Stimulated activated CD4-positive, alpha-beta T cell treated with anti-CD3 and anti-CD28 coated beads, Interleukin-15, amount 100 ng/mL, for 48 hours (primary cell): Measurements from ENCODE around the gene KRTAP4-8.
"Not testable (repeated sequence)": the region's sequence is repeated elsewhere in the genome, so short reads cannot be mapped to it uniquely, and the experiment has no call there.

Experiments used
- DNase-seq, 2 donors: peaks; one replicate each; pipeline ENCODE4 v3.0.0-alpha.2; 2020; ENCODE audit warnings: low read depth in 2 of 2

Gene KRTAP4-8

DNA sequence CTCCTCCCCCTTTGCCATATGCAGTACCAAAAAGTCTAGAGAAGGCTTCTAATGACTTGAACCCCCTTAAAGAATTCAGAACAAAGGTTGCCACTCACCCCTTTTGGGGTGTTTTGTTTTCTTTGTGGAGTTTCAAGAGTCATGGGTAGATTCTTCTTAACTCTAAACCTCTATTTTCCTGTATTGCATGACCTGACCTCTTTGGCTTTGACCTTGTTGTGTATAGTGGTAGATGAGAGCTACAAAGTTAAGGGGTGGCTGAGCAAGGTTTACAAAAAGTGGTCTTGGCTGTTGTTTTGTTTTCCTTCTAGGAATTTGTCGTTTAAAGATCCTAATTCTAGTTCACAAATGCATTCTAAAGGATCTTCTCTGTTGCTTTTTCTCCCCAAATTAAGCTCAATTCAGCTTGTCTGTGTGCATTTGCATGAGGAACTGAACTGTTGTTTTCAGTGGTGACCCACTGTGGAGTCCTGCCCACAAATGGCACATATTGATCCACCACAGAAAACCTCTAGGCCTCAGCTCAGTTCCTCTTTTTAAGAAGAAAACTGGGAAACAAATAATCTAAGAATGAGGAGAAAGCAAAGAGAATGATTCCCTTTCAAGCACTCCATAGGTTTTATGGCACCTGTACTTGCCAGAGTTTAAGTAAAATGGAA, 10.9 kb upstream of the KRTAP4-8 start:
- not testable (repeated sequence) for DNase-seq

DNA sequence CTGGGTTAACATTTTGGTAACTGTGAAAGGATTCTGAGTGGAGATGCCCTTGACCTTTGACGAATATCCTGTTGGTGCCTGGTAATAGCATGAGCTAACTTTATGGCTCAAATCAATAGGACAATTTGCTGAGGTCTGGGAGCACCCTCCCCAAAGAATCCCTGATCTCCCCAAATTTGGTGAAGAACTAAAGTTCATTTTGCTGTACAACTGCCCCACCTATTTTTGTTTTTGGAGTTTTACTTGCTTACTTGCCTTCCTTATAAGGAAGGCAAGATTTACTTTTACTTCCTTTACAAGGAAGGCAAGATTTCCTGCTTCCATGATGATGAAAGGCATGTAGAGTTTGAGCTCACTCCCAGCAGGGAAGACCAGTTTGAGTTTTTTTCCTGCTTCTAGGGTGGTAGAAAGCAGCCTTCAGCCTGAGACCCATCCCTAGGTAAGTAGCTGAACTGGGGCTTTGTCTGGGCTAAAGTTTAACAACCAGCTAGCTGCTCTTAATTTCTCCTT, 10.1 kb upstream of the KRTAP4-8 start:
- no peak for DNase-seq

DNA sequence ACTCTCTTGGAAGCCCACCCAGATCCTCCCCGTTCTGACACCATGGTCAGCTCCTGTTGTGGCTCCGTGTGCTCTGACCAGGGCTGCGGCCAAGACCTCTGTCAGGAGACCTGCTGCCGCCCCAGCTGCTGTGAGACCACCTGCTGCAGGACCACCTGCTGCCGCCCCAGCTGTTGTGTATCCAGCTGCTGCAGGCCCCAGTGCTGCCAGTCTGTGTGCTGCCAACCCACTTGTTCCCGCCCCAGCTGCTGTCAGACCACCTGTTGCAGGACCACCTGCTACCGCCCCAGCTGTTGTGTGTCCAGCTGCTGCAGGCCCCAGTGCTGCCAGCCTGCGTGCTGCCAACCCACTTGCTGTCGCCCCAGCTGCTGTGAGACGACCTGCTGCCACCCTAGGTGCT, 7.4 kb upstream of the KRTAP4-8 start, which contains the start of gene KRTAP4-9:
Gene KRTAP4-9, plus strand, starts transcription at position 43 of the 400 bp plus-strand sequence. Its CDS starts 0 bp downstream, at position 43.
- DNase-seq, result not testable (repeated sequence)

DNA sequence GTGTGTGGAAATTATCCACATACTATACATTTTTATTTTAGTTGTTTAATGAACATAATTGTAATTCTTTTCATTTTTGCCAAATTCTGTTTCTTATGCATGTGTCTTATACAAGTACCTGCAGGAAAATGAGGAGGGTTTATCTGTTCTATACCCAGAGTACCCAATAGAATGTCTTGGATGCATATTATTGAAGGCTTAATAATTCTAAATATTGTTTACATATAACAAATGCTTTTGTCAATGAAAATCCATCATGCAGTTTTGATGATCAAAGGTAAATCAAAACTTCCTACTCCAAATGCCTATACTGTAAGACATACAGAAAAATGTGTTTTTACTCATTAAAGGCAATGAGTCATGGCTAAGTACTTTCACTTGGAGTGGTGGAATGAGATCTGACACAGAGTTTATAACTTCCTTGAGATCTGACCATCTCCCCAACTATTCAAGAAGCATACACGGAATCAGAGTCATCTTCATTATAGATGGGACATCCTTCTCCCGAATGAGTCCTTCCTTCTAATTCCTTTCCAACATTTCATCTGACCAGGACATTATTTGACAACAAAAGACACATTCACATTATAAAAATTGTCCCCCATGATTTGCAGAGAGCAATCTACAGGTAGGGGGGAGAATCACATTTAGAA, 6.6 kb upstream of the KRTAP4-8 start:
- DNase-seq, result not testable (repeated sequence)

DNA sequence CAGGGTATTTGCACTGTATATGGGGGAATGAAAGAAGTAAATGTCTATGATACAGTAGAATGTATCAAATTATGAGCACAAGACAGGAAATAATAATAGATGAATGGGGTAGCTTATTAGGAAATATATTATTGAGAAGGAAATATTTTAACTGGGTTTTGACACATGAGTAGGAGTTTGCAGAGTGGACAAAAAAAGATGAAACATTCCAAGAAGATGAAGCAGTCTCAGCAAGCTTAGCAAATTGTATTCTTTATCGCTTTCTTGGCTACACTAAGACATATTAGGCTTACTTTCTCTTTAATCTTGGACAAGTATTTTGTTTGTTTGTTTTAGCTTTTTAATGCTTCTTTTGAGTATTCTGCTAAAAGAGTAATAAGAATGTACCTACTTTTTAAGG, 6.0 kb upstream of the KRTAP4-8 start:
- DNase-seq, result no peak

DNA sequence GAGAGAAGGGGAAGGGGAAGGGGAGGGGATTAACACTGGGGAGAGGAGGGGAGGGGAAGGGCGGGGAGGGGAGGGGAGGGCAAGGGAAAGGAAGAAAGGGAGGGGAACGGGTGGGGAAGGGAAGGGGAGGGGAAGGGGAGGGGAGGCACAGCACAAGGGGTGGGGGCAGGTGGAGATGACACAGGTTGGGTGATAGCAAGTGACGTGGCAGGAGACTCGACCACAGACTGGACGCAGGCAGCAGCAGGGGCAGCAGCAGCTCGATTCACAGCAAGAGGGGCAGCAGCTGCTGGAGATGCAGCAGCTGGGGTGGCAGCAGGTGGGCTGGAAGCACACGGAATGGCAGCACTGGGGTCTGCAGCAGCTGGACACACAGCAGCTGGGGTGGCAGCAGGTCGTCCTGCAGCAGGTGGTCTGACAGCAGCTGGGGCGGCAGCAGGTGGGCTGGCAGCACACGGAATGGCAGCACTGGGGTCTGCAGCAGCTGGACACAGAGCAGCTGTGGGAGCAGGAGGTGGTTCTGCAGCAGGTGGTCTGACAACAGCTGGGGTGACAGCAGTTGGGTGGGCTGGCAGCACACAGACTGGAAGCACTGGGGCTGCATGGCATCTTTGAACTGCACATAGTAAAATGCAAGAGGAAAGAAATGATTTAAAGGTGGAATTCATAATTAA, 3.8 kb upstream of the KRTAP4-8 start, which contains the start of gene KRTAP4-16:
Gene KRTAP4-16, minus strand, starts transcription at position 624 of the 674 bp plus-strand sequence. Its CDS starts 0 bp downstream, at position 624.
- no peak for DNase-seq

DNA sequence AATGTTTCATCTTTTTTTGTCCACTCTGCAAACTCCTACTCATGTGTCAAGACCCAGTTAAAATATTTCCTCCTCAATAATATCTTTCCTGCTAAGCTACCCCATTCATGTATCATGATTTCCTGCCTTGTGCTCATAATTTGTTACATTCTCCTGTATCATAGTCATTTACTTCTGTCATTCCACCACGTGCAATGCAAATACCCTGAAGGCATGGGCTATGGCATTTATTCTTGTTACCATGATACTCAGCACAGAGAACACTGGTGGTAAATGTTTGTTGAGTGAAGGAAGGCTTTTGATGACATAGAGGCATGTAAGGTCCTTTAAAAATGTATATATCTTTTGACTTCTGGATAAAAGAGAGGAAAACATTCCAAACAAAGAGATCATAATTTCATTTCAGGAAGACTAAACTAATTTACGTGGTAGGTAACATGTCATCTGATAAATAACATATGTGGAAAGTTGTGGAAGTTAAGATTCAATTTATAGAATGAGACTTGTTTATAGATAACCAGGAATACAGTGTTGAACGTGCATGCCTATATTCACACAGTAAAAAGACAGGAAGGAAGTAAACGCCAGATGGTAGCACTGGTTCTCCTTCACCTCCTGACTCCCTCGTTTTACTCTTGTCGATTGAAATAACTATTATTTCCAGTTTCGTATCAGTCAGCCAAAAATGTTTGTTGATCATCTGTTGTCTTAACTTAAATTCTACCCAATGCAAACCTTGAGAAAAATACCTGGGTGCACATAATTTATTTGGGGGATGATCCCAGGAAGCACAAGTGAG, 1.9 kb upstream of the KRTAP4-8 start:
- DNase-seq, result not testable (repeated sequence)

DNA sequence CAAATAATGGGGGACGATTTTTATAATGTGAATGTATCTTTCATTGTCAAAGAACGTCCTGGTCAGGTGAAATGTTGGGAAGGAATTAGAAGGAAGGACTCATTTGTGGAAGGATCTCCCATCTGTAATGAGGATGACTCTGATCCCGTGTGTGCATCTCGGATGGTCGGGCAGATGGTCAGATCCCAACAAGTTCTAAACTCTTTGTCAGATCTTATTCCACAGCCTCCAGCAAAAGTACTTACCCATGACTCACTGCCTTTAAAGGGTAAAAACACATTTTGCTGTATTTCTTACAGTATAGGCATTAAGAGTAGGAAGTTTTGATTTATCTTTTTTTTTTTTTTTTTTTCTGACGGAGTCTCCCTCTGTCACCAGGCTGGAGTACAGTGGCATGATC, 539 bp upstream of the KRTAP4-8 start:
- DNase-seq, result no peak

DNA sequence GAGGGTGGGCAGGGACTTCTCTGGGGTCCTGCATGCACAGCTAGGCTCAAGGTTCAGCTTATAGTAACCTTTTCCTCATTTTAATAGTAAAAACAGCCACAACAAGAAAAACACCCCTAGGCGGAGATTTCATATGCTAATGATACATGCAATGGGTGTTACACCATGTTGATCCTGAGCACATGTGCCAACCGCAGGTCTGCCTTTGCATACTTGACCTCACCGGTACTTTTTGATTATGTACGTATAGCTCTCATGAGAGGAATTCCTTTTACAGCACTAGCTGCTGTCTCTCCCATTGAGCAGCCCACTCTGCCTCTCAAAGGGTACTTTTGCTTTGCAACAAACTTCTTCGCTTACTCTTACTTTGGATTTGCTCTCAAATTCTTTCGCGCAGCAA, 1.9 kb downstream of the KRTAP4-8 start:
- no peak for DNase-seq

DNA sequence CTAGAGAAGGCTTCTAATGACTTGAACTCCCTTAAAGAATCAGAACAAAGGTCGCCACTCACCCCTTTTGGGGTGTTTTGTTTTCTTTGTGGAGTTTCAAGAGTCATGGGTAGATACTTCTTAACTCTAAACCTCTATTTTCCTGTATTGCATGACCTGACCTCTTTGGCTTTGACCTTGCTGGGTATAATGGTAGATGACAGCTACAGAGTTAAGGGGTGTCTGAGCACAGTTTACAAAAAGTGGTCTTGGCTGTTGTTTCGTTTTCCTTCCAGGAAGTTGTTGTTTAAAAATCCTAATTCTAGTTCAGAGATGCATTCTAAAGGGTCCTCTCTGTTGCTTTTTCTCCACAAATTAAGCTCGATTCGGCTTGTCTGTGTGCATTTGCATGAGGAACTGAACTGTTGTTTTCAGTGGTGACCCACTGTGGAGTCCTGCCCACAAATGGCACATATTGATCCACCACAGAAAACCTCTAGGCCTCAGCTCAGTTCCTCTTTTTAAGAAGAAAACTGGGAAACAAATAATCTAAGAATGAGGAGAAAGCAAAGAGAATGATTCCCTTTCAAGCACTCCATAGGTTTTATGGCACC, 9.1 kb downstream of the KRTAP4-8 start:
- not testable (repeated sequence) for DNase-seq

DNA sequence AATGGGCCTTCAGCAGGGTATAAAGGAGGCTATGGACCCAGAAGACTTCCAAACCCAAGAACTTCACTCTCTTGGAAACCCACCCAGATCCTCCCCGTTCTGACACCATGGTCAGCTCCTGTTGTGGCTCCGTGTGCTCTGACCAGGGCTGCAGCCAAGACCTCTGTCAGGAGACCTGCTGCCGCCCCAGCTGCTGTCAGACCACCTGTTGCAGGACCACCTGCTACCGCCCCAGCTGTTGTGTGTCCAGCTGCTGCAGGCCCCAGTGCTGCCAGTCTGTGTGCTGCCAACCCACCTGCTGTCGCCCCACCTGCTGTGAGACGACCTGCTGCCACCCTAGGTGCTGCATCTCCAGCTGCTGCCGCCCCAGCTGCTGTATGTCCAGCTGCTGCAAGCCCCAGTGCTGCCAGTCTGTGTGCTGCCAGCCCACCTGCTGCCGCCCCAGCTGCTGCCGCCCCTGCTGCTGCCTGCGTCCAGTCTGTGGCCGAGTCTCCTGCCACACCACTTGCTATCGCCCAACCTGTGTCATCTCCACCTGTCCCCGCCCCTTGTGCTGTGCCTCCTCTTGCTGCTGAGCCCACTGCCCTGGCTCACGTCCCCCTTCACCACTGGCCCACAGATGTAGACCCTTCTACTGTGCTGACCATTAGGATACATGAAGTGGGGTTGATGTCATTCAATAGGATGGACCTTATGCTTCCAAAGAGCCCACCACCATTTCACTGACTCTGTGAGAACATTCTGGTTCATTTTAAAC, 13.7 kb downstream of the KRTAP4-8 start, which contains the start of gene KRTAP4-7:
Gene KRTAP4-7, plus strand, starts transcription at position 51 of the 757 bp plus-strand sequence. Its CDS starts 57 bp downstream, at position 108.
- DNase-seq, result not testable (repeated sequence)

DNA sequence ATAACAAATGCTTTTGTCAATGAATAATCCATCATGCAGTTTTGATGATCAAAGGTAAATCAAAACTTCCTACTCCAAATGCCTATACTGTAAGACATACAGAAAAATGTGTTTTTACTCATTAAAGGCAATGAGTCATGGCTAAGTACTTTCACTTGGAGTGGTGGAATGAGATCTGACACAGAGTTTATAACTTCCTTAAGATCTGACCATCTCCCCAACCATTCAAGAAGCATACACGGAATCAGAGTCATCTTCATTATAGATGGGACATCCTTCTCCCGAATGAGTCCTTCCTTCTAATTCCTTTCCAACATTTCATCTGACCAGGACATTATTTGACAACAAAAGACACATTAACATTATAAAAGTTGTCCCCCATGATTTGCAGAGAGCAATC, 14.5 kb downstream of the KRTAP4-8 start:
- DNase-seq, result not testable (repeated sequence)

DNA sequence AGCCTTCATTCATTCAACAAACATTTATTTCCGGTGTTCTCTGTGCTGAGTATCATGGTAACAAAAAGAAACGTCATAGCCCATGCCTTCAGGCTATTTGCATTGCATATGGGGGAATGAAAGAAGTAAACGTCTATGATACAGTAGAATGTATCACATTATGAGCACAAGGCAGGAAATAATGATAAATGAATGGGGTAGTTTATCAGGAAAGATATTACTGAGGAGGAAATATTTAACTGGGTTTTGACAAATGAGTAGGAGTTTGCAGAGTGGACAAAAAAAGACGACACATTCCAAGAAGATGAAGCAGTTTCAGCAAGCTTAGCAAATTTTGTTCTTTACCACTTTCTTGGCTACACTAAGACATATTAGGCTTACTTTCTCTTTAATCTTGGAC, 15.3 kb downstream of the KRTAP4-8 start:
- DNase-seq, result no peak

DNA sequence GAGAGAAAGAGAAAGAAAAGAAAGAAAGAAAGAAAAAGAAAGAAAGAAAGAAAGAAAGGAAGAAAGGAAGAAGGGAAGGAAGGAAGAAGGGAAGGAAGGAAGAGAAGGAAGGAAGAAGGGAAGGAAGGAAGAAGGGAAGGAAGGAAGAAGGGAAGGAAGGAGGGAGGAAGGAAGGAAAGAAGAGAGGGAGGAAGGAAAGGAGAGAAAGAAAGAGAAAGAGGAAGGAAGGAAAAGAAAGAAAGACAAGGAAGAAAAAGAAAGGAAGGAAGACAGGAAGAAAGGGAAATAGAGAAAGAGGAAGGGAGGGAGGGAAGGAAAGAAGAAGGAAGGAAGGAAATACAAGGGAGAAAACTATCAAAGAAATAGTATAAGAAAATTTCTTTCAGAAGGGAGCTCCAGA, 21.2 kb downstream of the KRTAP4-8 start:
- no peak for DNase-seq

DNA sequence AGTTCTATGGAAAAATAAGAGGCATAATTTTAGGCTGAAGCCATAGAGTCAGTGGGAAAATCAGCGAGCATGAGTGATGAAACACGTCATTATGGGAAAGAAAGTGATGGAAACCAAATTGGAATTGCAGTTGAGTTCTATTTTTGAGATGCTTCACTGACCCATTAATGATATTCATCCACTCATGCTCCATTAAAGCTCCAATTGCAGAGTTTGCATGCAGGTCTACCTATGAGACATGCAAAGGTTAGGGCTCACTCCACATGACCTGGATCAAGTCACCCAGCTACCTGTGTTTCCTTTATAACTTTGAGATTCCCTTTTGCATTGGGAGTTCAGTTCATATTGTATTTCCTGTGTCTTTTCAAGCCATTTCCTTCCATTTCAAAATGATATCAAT, 24.3 kb downstream of the KRTAP4-8 start:
- no peak for DNase-seq

DNA sequence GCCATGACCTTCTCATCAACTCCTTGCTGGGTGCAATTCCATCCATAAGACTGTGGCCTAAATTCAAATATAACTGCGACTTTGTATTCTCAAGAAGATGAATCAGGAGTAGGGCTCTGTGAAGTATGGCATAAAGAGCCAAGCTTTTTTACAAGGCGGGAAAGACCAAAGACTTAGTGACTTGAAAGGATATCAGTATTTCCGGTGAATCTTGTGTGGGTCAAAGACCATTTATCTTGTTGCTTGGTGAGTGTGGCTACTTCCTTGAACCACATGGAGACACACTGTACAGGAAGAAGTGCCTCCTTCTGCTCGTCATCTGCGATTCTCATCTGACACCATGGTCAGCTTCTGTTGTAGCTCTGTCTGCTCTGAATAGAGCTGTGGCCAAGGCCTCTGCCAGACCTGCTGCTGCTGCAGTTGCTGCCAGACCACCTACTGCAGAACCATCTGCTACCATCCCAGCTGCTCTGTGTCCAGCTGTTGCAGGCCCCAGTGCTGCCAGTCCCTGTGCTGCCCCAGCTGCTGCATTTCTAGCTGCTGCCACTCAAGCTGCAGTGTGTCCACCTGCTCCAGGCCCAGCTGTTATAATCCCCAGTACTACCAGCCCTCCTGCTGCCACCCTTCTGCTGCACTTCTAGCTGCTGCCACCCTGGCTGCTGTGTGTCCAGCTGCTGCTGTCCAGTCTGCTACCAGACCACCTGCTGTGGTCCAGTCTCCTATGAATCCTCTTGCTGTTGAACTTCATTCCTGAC, 26.2 kb downstream of the KRTAP4-8 start:
- DNase-seq, result no peak

DNA sequence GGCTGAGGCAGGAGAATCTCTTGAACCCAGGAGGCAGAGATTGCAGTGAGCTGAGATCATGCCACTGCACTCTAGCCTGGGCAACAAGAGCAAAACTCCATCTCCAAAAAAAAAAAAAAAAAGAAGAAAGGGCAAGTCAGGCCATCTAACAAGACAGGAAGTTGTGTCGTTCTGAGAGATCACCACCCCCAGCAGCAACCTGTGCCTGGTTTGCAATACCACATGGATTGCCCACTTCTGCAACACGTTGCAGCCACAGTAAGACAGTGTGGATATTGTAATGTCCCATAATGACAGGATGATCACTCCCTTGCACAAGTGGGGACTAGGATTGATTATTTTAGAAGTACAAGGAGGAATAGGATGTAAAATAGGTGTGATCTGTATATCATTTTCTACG, 28.9 kb downstream of the KRTAP4-8 start:
- DNase-seq, result no peak

DNA sequence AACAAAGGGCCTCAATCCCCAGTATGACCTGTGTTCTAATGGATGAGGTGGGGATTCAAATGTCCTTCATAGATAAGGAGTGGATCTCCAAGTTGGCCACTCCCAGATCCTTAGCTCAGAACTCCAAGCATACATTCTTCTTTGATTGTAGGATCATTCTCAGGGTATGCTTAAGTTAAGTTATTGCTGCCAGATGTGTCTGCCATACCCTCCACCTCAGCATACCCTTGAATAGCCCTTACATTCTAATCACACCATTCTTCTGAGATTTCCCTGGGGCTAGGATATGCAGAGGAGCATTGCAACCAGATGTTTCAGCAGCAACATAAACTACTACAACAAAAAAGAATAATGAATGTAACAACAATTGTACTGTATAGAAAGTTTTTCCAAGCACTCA, 30.7 kb downstream of the KRTAP4-8 start:
- no peak for DNase-seq

DNA sequence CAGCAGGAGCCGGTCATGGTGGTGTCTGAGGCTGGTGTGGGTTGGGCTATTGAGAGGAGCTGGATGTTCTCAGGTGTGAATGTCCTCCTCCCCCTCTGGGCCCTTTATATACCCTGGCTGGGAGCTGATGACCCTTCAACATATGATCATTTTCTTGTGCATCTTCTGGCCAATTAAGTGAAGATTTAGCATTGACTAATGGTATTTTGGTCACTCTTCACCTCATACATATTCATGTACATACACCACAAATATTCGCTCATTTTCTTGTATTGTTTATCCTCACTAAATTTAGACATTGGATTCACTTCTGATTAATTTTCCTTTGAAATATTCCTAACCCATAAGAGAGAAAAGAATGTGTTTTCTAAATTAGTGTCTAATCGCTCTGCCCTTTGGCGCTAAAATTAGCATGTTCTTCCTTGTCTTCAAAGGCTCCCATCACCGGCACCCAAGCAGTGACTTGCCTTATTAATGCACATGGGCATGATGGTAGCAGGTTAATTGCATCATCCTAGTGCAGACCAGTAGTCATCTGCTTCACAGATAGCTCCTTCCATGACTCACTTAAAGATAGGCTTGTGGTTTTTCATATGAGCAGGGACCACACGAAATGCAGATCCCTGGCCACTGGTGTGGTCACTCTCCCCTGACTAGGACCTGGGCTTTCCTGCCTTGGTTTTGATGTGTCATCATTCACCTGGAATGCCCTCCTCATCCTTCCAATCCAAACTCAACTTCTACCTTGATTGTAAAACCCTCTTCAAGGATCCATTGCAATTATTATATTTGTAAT, 31.9 kb downstream of the KRTAP4-8 start, which contains the start of gene KRTAP2-4:
Gene KRTAP2-4, minus strand, starts transcription at position 51 of the 796 bp plus-strand sequence. Its CDS starts 34 bp downstream, at position 17.
- no peak for DNase-seq
